ENCODE results near the gene GLP1R. TPM values are rescaled to one million over a fixed set of nuclear protein-coding genes. Genes with fewer than 3 reads are reported as not detected.

Gene GLP1R
- total and polyA plus RNA-seq, 8 donors = 0.05 to 9.0 (median 1.9) TPM; not detected in 4

GRCh38 chr6:39137245-39137644 is 88.7 kb downstream of the GLP1R start:
- Histone ChIP-seq H3K27ac (no peak overlapping the region), H3K9me3 (peaks cover 0 to 17% (median 14%) of the 10 kb centered on the region in 4 donors), H3K27me3 (peaks cover 0 to 10% (median 0%) of the 10 kb centered on the region in 3 donors), H3K4me1 (no peaks in the 10 kb centered on the region), H3K4me3 (no peak overlapping the region), H3K36me3 (no peaks in the 10 kb centered on the region)
- intact Hi-C loops (cut with DNase I; ENCODE audit: low total_unique reads) = no loop called here
- no peak for TF ChIP-seq CTCF (IDR thresholded peaks at IDR 0.05)
- TF ChIP-seq POLR2A (IDR thresholded peaks at IDR 0.05) = no peak
- no peak for TF ChIP-seq POLR2AphosphoS5 (IDR thresholded peaks at IDR 0.05)
- no peak for TF ChIP-seq EP300 (IDR thresholded peaks at IDR 0.05)
- peak; percentile 29 to 85 for DNase-seq
- WGBS, 5 donors = 18 to 31% (median 27%) methylated on average over 2 of the region's 2 CpGs

Other genes starting within 250 kb of the GLP1R start
- 10 to 100 TPM in 2 of 5 donors, 1 to 10 TPM in 3; 1.2 to 24.8 (median 4.9) TPM for gene SAYSD1, start 66.4 kb downstream of the GLP1R start, total RNA-seq
- gene SAYSD1, start 66.4 kb downstream of the GLP1R start, polyA plus RNA-seq = 1 to 10 TPM; 6.6 to 9.9 (median 8.9) TPM
- gene KCNK5, start 180.7 kb downstream of the GLP1R start, total RNA-seq = 10 to 100 TPM in 4 of 5 donors, 1 to 10 TPM in 1; 6.7 to 30.7 (median 15.8) TPM
- gene KCNK5, start 180.7 kb downstream of the GLP1R start, polyA plus RNA-seq = 1 to 10 TPM; 4.9 to 6.0 (median 5.3) TPM

All from stomach (tissue), 9 donors.